A673 (cell line): ENCODE measurements around the gene BCL2.
"Not testable (repeated sequence)": the region's sequence is repeated elsewhere in the genome, so short reads cannot be mapped to it uniquely, and the experiment has no call there.

Source experiments
- EZH2 ChIP-seq: fragments of 200-600 bp; sonication (generic); IDR thresholded peaks from 2 replicates; pipeline ENCODE4 v1.6.1; 2017; ENCODE audit warnings: borderline replicate concordance, low read depth, mild to moderate bottlenecking, mixed read lengths, antibody characterized with exemption, low read length; ENCODE audit not compliant: poor library complexity, severe bottlenecking
- TF ChIP-seq, protein P1 (sequence below): fragments of 300-800, 200-600 bp; sonication (generic); conservative IDR thresholded peaks from 2 replicates; pipeline ENCODE4 v1.5.1; 2017; ENCODE audit warnings: low read depth, mild to moderate bottlenecking, antibody characterized with exemption, low read length, moderate library complexity, mixed read lengths

DNA sequence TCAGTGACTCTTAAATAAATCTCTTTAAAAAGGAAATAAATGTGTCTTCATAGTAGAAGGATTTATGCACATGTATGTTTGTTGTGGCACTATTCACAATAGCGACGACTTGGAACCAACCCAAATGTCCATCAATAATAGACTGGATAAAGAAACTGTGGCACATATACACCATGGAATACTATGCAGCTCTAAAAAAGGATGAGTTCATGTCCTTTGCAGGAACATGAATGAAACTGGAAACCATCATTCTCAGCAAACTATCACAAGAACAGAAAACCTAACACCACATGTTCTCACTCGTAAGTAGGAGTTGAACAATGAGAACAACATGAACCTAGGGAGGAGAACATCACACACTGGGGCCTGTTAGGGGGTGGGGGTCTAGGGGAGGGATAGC, 118.1 kb downstream of the BCL2 start:
- TF ChIP-seq, protein P1, sequence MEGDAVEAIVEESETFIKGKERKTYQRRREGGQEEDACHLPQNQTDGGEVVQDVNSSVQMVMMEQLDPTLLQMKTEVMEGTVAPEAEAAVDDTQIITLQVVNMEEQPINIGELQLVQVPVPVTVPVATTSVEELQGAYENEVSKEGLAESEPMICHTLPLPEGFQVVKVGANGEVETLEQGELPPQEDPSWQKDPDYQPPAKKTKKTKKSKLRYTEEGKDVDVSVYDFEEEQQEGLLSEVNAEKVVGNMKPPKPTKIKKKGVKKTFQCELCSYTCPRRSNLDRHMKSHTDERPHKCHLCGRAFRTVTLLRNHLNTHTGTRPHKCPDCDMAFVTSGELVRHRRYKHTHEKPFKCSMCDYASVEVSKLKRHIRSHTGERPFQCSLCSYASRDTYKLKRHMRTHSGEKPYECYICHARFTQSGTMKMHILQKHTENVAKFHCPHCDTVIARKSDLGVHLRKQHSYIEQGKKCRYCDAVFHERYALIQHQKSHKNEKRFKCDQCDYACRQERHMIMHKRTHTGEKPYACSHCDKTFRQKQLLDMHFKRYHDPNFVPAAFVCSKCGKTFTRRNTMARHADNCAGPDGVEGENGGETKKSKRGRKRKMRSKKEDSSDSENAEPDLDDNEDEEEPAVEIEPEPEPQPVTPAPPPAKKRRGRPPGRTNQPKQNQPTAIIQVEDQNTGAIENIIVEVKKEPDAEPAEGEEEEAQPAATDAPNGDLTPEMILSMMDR, result not testable (repeated sequence)
- TF ChIP-seq EZH2, result not testable (repeated sequence)
